Renal pelvis (tissue), 12 donors: ENCODE results near the gene HSD11B1. TPM values are rescaled to one million over a fixed set of nuclear protein-coding genes. Genes with fewer than 3 reads are reported as not detected.

Source experiments
- DNase-seq: peaks from one replicate; pipeline ENCODE4 v3.0.0-alpha.2; 2013
- long read RNA-seq, 16 experiments: transcript quantifications; one replicate each; lab custom pipeline, GENCODE V29; 2026
- polyA plus RNA-seq, 3 donors: library from polyadenylated mRNA; unstranded; fragments of 120-200 nt; gene quantifications; one replicate each; pipeline ENCODE4 v1.2.1, GENCODE V29; 2013; ENCODE audit not compliant: insufficient read length in 3 of 3

The HSD11B1 gene
- polyA plus RNA-seq: under 1 TPM in 2 of 3 donors, not detected in 1; 0.14 to 0.16 TPM
- long read RNA-seq, donor 1: 0 reads
- long read RNA-seq, donor 2: 0 reads
- long read RNA-seq, donor 3: 0 reads
- long read RNA-seq, donor 4: 0 reads
- long read RNA-seq, donor 5: 0 reads
- long read RNA-seq, donor 6: 0 reads
- long read RNA-seq, donor 7, partial matches to known transcripts: 0 of 1 reads
- long read RNA-seq, donor 7, other reads (novel, unspliced or antisense): 0 of 1 reads
- long read RNA-seq, donor 8: 0 reads
- long read RNA-seq, donor 9: 0 reads
- long read RNA-seq, donor 10: 0 reads
- long read RNA-seq, donor 11: 0 reads
- long read RNA-seq, donor 12: 0 reads
- long read RNA-seq, donor 13: 0 reads
- long read RNA-seq, donor 14: 0 reads
- long read RNA-seq, donor 15: 0 reads
- long read RNA-seq, donor 16: 0 reads

GRCh38 chr1:209704584-209704983, at the start of gene HSD11B1:
TSS of gene HSD11B1 (plus strand) at chr1:209704846. CDS start at chr1:209704943, 97 bp downstream.
- no peak for DNase-seq

DNA sequence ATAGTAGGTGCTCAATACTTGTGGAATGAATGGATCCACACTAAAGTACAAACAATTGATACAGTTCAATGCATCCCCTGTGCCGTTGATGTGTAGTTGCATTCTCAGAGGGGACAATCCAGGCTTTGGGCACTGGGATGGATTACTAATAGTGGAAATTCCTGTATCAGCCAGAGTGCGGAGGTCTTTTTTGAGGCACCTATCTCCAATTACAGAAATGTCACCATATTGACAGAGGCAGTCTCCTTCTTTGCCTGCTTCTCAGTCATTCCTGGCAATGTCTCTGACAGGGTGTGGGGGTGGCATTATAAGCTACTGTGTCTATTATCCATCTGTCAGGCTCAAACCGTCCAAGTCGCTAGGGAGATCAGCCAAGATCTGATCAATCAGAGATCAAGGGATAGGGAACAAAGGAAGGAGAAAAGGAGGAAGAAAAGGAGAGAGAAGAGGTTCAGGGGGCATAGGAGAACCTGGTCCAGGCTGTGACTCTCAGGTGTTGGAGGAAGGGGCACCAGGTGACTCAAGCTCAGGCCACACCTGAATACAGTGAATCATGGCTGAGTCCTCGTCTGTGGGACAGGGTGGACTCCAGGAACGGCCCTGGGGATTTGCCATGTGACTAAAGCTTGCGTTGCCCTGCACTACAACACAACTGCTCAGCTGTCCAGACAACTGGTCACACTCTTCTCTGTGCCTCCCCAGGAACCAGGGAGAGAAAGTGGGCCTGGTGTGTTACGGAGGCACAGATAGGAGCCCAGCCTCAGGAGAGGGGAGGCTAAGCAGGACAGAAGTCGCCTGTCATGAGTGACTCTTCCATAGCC, 49.0 kb upstream of the HSD11B1 start:
- DNase-seq: no peak

DNA sequence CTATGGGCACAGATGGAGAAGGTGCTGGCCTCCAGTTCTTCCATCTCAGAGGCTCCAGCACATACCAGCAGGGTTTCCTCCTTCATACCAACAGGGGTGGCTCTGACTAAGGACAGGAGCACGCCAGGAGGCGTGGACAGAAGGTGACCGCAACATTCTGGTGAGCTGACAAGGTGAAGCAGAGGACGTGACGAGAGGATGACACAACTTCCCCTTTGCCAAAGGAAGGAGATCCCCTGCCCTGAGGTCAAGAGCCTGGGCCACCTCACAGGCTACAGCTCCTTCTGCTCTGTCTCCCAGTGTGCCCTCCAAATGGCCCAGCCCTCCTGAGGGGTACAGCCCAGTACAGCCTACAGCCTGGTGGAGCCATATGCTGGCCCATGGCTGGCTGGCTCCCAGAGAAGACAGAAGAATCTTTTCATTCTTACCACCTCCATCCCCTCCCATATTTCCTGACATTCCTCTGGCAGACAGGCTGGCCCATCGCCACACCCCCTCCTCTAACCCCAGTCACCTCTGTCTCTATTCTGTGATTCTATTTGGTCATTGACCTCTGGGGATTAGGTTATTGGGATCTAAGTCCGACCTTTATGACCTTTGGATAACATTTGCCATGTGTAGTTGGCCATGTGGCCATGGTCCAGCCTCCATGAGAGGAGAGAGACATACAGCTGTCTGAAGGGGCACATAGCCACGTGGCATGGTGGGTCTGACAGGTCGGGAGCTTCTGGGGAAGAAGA, 47.3 kb upstream of the HSD11B1 start:
- DNase-seq: no peak

DNA sequence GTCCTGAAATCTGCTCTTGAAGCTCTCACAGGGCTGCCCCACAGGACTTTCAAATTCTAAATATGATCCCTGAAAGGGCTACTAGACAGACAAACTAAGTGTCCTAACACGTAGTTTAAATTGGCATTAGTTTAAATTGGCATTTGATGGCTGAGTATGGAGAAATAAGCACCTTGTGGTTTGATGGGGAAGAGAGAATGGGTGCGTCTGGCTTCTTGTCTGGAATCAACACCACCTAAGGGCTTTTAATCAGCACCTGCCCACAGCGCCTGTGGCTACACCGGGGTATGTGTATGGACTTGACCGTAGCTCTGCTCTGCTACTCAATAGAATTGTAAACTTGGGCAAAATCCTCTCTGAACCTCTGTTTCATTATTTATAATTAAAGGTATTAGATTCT, 46.7 kb upstream of the HSD11B1 start:
- DNase-seq: no peak

GRCh38 chr1:209659909-209660308, 44.7 kb upstream of the HSD11B1 start:
- DNase-seq: no peak

DNA sequence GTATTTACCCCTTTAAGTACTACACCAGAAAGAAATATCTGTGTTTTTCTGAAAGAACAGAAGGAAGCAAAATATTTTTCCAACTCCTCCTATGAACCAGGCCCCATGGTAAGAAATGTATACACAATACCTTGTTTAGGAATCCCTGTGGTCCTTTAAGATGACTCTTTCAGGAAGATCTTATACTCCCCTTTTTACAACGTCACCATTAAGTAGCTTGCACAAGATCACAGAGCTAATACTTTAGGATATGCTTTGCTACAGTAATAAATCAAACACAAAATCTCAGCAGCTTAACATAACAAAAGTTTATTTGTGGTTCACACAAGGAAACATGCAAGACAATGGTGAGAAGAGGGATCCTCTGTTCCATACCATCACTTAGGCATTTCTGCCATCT, 43.6 kb upstream of the HSD11B1 start:
- no peak for DNase-seq

DNA sequence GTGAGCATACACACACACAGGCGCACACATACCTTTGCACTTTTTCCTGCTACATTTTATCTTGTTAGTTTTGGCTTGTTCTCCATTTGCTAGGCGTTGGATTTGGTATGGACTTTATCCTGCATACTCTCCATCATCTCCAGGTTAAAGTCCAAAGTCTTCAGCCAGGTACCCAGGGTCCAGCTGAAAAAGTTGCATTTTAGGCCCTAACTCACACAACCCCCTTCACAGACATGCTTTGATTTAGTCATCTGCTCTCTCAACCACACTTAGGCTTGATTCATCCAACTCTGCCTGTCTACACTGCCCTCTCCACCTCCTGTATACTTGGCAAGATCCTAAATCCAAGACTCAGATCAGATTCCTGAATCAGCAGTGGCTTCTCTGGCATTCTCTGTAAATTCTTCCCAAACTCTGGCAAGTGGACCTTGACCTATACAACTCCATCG, 41.7 kb upstream of the HSD11B1 start:
- no peak for DNase-seq

GRCh38 chr1:209667103-209667502, 37.5 kb upstream of the HSD11B1 start:
- no peak for DNase-seq

DNA sequence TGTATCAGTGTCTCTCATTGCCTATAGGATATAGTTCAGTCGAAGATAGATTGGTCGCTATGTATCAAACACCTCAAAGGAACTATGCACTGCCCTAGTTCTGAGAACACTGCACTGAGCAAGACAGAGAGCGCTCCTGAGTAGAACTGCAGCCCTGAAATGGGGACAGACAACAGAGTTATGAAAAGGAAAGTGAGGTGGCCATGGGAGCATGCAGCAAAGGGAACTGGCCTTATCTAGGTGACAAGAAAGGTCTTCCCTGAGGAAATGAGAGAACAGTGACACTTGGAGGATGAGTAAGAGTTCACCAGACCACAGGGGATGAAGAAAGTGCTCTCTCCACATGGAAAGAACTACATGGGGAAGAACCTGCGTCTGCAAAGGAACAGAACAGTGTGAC, 36.9 kb upstream of the HSD11B1 start:
- no peak for DNase-seq

GRCh38 chr1:209670441-209671082, 34.1 kb upstream of the HSD11B1 start:
- DNase-seq: no peak

GRCh38 chr1:209672705-209673630, 31.7 kb upstream of the HSD11B1 start:
- DNase-seq: no peak

- no peak for DNase-seq
Observed at GRCh38 chr1:209673631-209674417, 30.8 kb upstream of the HSD11B1 start.

DNA sequence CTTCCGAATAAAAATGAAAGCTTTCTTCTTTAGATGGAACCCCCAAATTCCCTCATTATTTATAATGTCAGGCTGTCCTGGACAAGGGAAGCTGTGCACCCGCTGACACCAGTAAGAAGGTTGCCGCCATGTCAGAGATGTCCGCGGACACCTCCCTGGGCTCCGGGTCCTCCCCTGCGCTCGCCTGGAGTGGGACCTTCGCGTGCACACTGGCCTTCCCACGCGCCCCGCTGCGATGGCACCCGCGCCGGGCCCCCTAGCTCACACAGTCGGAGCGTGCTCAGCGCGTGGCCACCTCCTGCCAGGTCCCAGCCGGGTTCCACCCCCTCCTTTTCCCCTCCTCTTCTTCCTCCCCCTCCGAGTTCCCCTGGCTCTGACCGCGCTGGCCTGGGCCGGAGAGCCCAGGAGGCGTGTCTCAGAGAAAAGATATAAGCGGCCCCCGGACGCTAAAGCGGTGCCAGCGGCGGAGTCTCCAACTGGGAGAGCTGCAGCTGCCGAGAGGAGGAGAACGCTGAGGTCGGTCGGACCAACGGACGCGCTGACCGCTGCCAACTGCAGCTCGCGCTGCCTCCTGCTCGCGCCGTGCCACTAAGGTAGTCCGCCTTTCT, 29.6 kb upstream of the HSD11B1 start, which contains the start of gene G0S2:
Gene G0S2 (plus strand): TSS at position 456 of the 608 bp plus-strand sequence. CDS start 273 bp downstream, outside the sequence.
- peak; percentile 47 for DNase-seq

DNA sequence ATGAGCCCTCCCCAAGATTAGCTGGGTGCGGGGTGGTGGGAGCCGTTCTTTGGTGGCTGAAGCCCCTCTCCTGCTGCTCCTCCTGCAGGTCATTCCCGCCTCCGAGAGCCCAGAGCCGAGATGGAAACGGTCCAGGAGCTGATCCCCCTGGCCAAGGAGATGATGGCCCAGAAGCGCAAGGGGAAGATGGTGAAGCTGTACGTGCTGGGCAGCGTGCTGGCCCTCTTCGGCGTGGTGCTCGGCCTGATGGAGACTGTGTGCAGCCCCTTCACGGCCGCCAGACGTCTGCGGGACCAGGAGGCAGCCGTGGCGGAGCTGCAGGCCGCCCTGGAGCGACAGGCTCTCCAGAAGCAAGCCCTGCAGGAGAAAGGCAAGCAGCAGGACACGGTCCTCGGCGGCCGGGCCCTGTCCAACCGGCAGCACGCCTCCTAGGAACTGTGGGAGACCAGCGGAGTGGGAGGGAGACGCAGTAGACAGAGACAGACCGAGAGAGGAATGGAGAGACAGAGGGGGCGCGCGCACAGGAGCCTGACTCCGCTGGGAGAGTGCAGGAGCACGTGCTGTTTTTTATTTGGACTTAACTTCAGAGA, 29.0 kb upstream of the HSD11B1 start:
- peak; percentile 33 for DNase-seq

DNA sequence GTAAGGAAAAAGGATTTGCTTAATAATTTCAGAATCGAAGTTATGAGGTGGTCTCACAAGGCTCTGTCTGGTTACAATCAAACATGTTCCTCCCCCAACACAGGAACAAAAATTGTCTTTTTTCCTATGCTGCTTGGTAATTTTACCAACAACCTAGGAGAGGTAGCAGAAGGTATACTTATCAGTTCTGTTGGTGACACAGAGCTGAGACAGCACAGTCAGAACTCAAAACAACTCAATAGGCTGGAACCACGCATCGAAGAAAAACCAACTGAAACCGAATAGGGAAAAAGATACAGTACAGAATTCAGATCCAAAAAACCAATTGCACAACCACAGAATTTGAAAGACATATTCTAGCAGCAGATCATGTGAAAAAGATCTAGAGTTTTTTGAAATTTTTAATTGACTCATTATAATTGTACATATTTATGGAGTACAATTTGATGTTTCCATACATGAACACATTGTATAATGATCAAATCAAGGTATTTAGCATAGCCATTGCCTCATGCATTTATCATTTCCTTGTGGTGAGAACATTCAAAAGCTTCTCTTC, 25.6 kb upstream of the HSD11B1 start:
- no peak for DNase-seq

DNA sequence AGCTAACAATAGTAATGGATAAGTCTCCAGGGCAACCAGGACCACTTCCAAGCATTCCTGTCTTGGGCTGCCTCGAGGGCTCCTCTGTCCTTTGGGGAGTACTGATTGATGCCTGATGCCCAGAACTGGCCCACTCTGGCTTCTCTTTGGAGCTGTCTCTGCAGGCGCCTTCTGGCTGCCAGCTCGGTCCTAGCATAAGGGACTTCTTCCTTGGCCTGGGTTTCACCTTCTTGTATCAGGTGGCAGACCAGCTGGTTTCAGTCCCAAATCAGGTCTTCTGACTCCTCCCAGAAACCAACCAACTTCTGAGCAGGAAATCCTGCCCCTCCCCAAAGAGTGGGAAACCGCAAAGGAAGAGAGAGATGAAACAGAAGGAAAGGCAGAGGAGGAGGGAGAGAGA, 18.8 kb upstream of the HSD11B1 start:
- no peak for DNase-seq

GRCh38 chr1:209686322-209686721, 18.3 kb upstream of the HSD11B1 start:
- DNase-seq: no peak

DNA sequence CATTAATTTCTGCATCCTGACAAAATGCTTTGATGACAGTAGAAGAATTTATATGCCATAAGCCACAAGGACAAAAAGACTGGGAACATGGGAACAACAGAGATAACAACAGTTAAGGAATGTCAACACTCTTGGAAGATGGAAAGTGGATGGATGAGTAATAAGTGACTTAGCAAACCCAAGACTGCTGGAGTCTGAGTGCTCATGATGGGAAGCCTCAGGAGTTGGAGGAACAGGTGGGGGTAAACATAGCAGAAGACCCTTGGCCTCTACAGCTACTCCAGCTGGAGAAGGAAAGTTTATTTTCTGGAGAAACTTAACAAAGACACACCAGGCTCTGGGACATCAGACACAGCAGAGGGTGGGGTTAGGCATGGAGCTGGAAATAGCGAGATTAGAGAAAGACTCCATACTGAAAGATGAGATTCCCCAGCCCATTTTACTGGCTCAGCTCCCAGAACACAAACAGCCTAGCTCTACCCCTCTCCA, 15.9 kb upstream of the HSD11B1 start:
- DNase-seq: no peak
